IMR-90 (cell line): Measurements from ENCODE around the gene STX7. TPM values are rescaled to one million over a fixed set of nuclear protein-coding genes. Genes with fewer than 3 reads are reported as not detected.
A peak's percentile ranks its signal among the peaks of the same experiment; 100 is the strongest.

Experiments used
- ATAC-seq: fragments of 200-7000 bp; cut with Tn5 transposase; 2 replicates; pipeline ENCODE4 v1.9.1; 2020; ENCODE audit warnings: low read depth, mild to moderate bottlenecking, moderate library complexity
- BruUV-seq: library from RNA; stranded (reverse); fragments of 400-500 nt; replicated peaks from 2 replicates; lab custom pipeline; 2021; lab: Mats Ljungman, UMichigan
- CTCF ChIA-PET: fragments of 300-600 bp; formaldehyde crosslinking; extraction: SDS; loops from one replicate; lab custom pipeline; 2021; ENCODE audit warnings: antibody characterized with exemption; lab: Yijun Ruan, JAX
- POLR2A ChIA-PET: fragments of 300-600 bp; sonication (Branson Sonifier 250); formaldehyde crosslinking; loops from one replicate; lab custom pipeline; 2022; ENCODE audit warnings: antibody characterized with exemption; ENCODE audit not compliant: unreplicated experiment; lab: Charles Lee
- DNase-seq: peaks from one replicate; pipeline ENCODE4 v3.0.0; 2013
- H2AFZ ChIP-seq: replicated peaks from 2 replicates; pipeline ENCODE3; 2013; ENCODE audit warnings: low read length, mild to moderate bottlenecking; ENCODE audit not compliant: poor library complexity
- H2AK5ac ChIP-seq: 2 replicates; pipeline ENCODE4 v1.6.1; 2013; ENCODE audit warnings: low read depth, low read length, inconsistent platforms
- H2AK9ac ChIP-seq: replicated peaks from 2 replicates; pipeline ENCODE3; 2013; ENCODE audit warnings: mild to moderate bottlenecking, low read depth, low read length, moderate library complexity; ENCODE audit not compliant: poor library complexity
- H2BK120ac ChIP-seq: 2 replicates; pipeline ENCODE4 v1.6.1; 2013; ENCODE audit warnings: low read depth, low read length, inconsistent platforms
- H2BK15ac ChIP-seq: 3 replicates; pipeline ENCODE4 v1.6.1; 2013; ENCODE audit warnings: low read depth, low read length, inconsistent platforms
- H2BK20ac ChIP-seq: 2 replicates; pipeline ENCODE4 v1.6.1; 2013; ENCODE audit warnings: low read depth, mild to moderate bottlenecking, inconsistent platforms, low read length, moderate library complexity
- H2BK5ac ChIP-seq: 2 replicates; pipeline ENCODE4 v1.6.1; 2013; ENCODE audit warnings: mild to moderate bottlenecking, low read depth, low read length, inconsistent platforms; ENCODE audit not compliant: poor library complexity, severe bottlenecking
- H3K14ac ChIP-seq: replicated peaks from 2 replicates; pipeline ENCODE4 v1.6.1; 2013; ENCODE audit warnings: low read depth, low read length, inconsistent platforms
- H3K18ac ChIP-seq: 2 replicates; pipeline ENCODE4 v1.6.1; 2013; ENCODE audit warnings: low read depth, low read length, control low read depth
- H3K23ac ChIP-seq: 2 replicates; pipeline ENCODE4 v1.6.1; 2013; ENCODE audit warnings: low read depth, low read length, inconsistent platforms
- H3K27ac ChIP-seq: 2 replicates; pipeline ENCODE4 v1.5.1; 2013; ENCODE audit warnings: mild to moderate bottlenecking, control low read depth, low read length; ENCODE audit not compliant: insufficient read depth
- H3K27me3 ChIP-seq: 2 replicates; pipeline ENCODE4 v1.6.1; 2013; ENCODE audit warnings: low read length; ENCODE audit not compliant: control insufficient read depth, insufficient read depth
- H3K36me3 ChIP-seq: 2 replicates; pipeline ENCODE4 v1.6.1; 2013; ENCODE audit warnings: low read length, mixed read lengths; ENCODE audit not compliant: control insufficient read depth, insufficient read depth
- H3K4ac ChIP-seq: 2 replicates; pipeline ENCODE4 v1.6.1; 2013; ENCODE audit warnings: low read depth, low read length, inconsistent platforms
- H3K4me1 ChIP-seq: 2 replicates; pipeline ENCODE4 v1.6.1; 2013; ENCODE audit warnings: low read length, mixed read lengths; ENCODE audit not compliant: control insufficient read depth, insufficient read depth
- H3K4me2 ChIP-seq: 2 replicates; pipeline ENCODE4 v1.6.1; 2013; ENCODE audit warnings: low read depth, mild to moderate bottlenecking, control low read depth, low read length, moderate library complexity
- H3K4me3 ChIP-seq: 2 replicates; pipeline ENCODE4 v1.5.1; 2013; ENCODE audit warnings: low read depth, mild to moderate bottlenecking, control low read depth, low read length, moderate library complexity; ENCODE audit not compliant: insufficient read depth
- H3K56ac ChIP-seq: 2 replicates; pipeline ENCODE4 v1.6.1; 2013; ENCODE audit warnings: low read length, inconsistent platforms; ENCODE audit not compliant: insufficient read depth; ENCODE audit errors: extremely low read depth
- H3K79me1 ChIP-seq, 2 experiments: 2 replicates each; pipeline ENCODE4 v1.6.1; 2013; ENCODE audit warnings: low read length in 2 of 2, inconsistent platforms in 1 of 2, low read depth in 1 of 2
- H3K9ac ChIP-seq: 2 replicates; pipeline ENCODE4 v1.6.1; 2013; ENCODE audit warnings: low read depth, low read length, control low read depth
- H3K9me1 ChIP-seq: 2 replicates; pipeline ENCODE4 v1.6.1; 2013; ENCODE audit warnings: low read length, inconsistent platforms; ENCODE audit not compliant: insufficient read depth
- H3K9me3 ChIP-seq: 2 replicates; pipeline ENCODE4 v1.6.1; 2013; ENCODE audit warnings: low read length; ENCODE audit not compliant: control insufficient read depth, insufficient read depth
- H4K20me1 ChIP-seq: 2 replicates; pipeline ENCODE4 v1.6.1; 2013; ENCODE audit warnings: low read length, inconsistent platforms; ENCODE audit not compliant: insufficient read depth
- H4K5ac ChIP-seq: 2 replicates; pipeline ENCODE4 v1.6.1; 2013; ENCODE audit warnings: mild to moderate bottlenecking, low read depth, low read length, control low read depth
- H4K8ac ChIP-seq, 2 experiments: 2 replicates each; pipeline ENCODE4 v1.6.1; 2013; ENCODE audit warnings: low read depth in 2 of 2, low read length in 2 of 2, control low read depth in 1 of 2, inconsistent platforms in 1 of 2
- H4K91ac ChIP-seq: 2 replicates; pipeline ENCODE4 v1.6.1; 2013; ENCODE audit warnings: low read depth, low read length, inconsistent platforms; ENCODE audit not compliant: insufficient read depth
- MAFK ChIP-seq: IDR thresholded peaks from 2 replicates; pipeline ENCODE4 v1.6.1; 2012; ENCODE audit warnings: low read depth, low read length, improper control_type of control experiment
- POLR2A ChIP-seq: IDR thresholded peaks from 2 replicates; pipeline ENCODE4 v1.6.1; 2012; ENCODE audit warnings: mild to moderate bottlenecking, low read depth, low read length
- SMC3 ChIP-seq: fragments of 150-350 bp; IDR thresholded peaks from 2 replicates; pipeline ENCODE4 v1.6.1; 2016; ENCODE audit warnings: low read depth, mild to moderate bottlenecking, antibody characterized with exemption, low read length, moderate library complexity
- WGBS, 2 experiments: methylation state at CpG; one replicate each; pipeline versions ENCODE4 v1.1.5 to v1.1.7; 2013; ENCODE audit warnings: missing lambda C conversion rate in 2 of 2; ENCODE audit not compliant: insufficient read length in 1 of 2; ENCODE audit errors: extremely low coverage in 2 of 2; 5-methylcytosine and 5-hydroxymethylcytosine counted together
- dilution Hi-C: fragments of 300-500 bp; cut with HindIII; formaldehyde crosslinking; loops from one replicate; pipeline ENCODE4 v1.14.3; 2018; ENCODE audit warnings: low sequenced_read_pairs; ENCODE audit not compliant: unreplicated experiment
- in situ Hi-C: fragments of 300-500 bp; cut with MboI; formaldehyde crosslinking; loops from 3 replicates; pipeline ENCODE4 v1.14.3; 2019; ENCODE audit warnings: low sequenced_read_pairs, inconsistent platforms, mixed read lengths
- intact Hi-C: fragments of 100-400 bp; cut with micrococcal nuclease; formaldehyde crosslinking; loops from 2 replicates; pipeline ENCODE4 v1.10.0; 2022
- polyA plus RNA-seq, 3 experiments: library from polyadenylated mRNA; depleted of rRNA; stranded (reverse); fragments of >200 nt; gene quantifications; 2 replicates each; pipeline ENCODE4 v1.2.3, GENCODE V29; 2012; ENCODE audit warnings: low replicate concordance in 1 of 3
- total RNA-seq: library from RNA; depleted of rRNA; stranded (reverse); fragments of >200 nt; gene quantifications from 2 replicates; pipeline ENCODE4 v1.2.3, GENCODE V29; 2012

The STX7 gene
- total and polyA plus RNA-seq, 2 of the 4 experiments (the other 2 are of a cell fraction) = 16.5 to 35.1 TPM

DNA sequence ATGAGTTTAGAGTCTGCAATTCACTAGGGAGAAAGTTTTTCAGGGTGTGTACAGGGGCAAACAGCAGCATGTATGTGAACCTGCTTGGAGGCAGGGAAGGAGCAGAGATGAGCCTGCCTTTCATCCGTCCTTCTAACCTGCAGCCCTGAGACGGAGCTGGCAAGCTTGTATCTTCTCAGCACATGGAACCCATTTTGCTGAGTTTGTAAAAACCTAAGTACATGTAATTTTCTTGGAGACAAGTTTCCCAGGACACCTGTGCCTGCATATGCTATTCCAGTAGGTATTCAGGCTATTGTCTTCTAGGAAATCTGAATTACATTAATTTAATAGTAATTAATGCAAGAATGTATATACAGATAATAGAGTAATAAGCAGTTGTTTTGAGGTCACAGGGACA is 82.8 kb downstream of the STX7 start:
- WGBS, 2 experiments = no CpG with 5 or more reads among the region's 2 CpGs
- Histone ChIP-seq H2BK5ac (no peak overlapping the region), H3K27ac (no peak overlapping the region), H3K14ac (no peak overlapping the region), H3K18ac (no peak overlapping the region), H2AK9ac (no peak overlapping the region), H3K9ac (no peak overlapping the region), H3K4ac (no peak overlapping the region), H3K9me3 (no peaks in the 10 kb centered on the region), H2BK15ac (no peak overlapping the region), H3K27me3 (no peaks in the 10 kb centered on the region), H2AK5ac (no peak overlapping the region), H2AFZ (no peak overlapping the region), H3K56ac (no peak overlapping the region), H2BK120ac (no peak overlapping the region), H2BK20ac (no peak overlapping the region), H4K8ac (no peak overlapping the region), H4K91ac (no peak overlapping the region), H3K9me1 (no peaks in the 10 kb centered on the region), H3K4me3 (no peak overlapping the region), H4K5ac (no peak overlapping the region), H3K4me1 (no peaks in the 10 kb centered on the region), H3K36me3 (no peaks in the 10 kb centered on the region), H3K4me2 (no peak overlapping the region), H3K79me1 (no peaks in the 10 kb centered on the region), H3K23ac (no peak overlapping the region), H4K20me1 (no peaks in the 10 kb centered on the region)
- ChIA-PET POLR2A (no interaction called here), CTCF (interaction anchor here (0.7 to 0.9 kb wide), 2 partner anchors 17 to 136 kb away, joined by 3 to 4 read pairs; no protein-coding TSS in a partner anchor)
- ATAC-seq = no peak
- in situ Hi-C loops = no loop called here
- no peak for DNase-seq
- no TSS peak for BruUV-seq
- dilution Hi-C loops = no loop called here
- intact Hi-C loops = no loop called here
- TF ChIP-seq POLR2A (no peak), SMC3 (no peak), MAFK (peak; percentile 42; the same call in 1 of the 2 replicates)
